Peyer's patch (tissue), 4 donors: ENCODE results near the gene AJAP1.

Experiments
- POLR2A ChIP-seq, 2 donors: fragments of 450-650 bp; IDR thresholded peaks; one replicate each; pipeline ENCODE4 v1.5.1; 2017; ENCODE audit warnings: antibody characterized with exemption in 2 of 2, mild to moderate bottlenecking in 2 of 2, moderate library complexity in 2 of 2
- TF ChIP-seq, protein P1 (sequence below), 6 experiments: fragments of 450-650 bp in 4 of 6; fragments of 200-600 bp in 2 of 6; sonication (generic) in 1 of 6; IDR thresholded peaks; one replicate each; pipeline ENCODE4 v1.5.1; 2017 to 2019; ENCODE audit warnings: antibody characterized with exemption in 6 of 6, mild to moderate bottlenecking in 3 of 6, moderate library complexity in 1 of 6

DNA sequence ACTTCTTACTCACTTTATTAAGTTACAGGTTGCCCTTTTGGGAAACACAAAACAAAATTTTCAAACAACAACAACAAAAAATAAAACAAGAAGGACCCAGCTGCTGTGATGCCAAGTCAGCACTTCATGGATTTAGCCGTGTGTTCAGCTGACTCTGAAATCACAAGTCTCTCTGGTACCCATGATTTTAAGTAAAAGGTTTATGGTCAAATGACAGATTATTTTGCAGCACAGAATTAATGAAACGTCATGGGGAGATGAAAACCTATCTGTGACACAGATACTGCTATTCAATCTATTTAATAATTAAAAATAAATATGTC, 7.1 kb downstream of the AJAP1 start:
- TF ChIP-seq, protein P1, sequence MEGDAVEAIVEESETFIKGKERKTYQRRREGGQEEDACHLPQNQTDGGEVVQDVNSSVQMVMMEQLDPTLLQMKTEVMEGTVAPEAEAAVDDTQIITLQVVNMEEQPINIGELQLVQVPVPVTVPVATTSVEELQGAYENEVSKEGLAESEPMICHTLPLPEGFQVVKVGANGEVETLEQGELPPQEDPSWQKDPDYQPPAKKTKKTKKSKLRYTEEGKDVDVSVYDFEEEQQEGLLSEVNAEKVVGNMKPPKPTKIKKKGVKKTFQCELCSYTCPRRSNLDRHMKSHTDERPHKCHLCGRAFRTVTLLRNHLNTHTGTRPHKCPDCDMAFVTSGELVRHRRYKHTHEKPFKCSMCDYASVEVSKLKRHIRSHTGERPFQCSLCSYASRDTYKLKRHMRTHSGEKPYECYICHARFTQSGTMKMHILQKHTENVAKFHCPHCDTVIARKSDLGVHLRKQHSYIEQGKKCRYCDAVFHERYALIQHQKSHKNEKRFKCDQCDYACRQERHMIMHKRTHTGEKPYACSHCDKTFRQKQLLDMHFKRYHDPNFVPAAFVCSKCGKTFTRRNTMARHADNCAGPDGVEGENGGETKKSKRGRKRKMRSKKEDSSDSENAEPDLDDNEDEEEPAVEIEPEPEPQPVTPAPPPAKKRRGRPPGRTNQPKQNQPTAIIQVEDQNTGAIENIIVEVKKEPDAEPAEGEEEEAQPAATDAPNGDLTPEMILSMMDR (IDR thresholded peaks at IDR 0.05): no peak
- TF ChIP-seq POLR2A (IDR thresholded peaks at IDR 0.05): no peak
